GM13977 (cell line): ENCODE data around the gene TTLL4.
"Not testable (repeated sequence)": the region's sequence is repeated elsewhere in the genome, so short reads cannot be mapped to it uniquely, and the experiment has no call there.

ENCODE experiments used
- DNase-seq: peaks from one replicate; pipeline ENCODE4 v3.0.0; 2012; ENCODE audit warnings: low spot score
- CTCF ChIP-seq: IDR thresholded peaks from 2 replicates; pipeline ENCODE4 v1.5.1; 2012; ENCODE audit warnings: mild to moderate bottlenecking, control low read depth; ENCODE audit not compliant: insufficient read depth; ENCODE audit errors: extremely low read depth, missing control alignments
- in situ Hi-C: fragments of 300-500 bp; cut with MboI; formaldehyde crosslinking; loops from one replicate; pipeline ENCODE4 v1.12.0; 2022; ENCODE audit warnings: low sequenced_read_pairs, low pct_unique_long_range_greater_than_20kb, mixed read lengths, inconsistent platforms; ENCODE audit not compliant: unreplicated experiment

Gene TTLL4

GRCh38 chr2:218756599-218757377 lies 46.2 kb downstream of the TTLL4 start:
- no peak for TF ChIP-seq CTCF
- no peak for DNase-seq
- in situ Hi-C loops: no loop called here

GRCh38 chr2:218761795-218762194 lies 51.2 kb downstream of the TTLL4 start:
- no peak for TF ChIP-seq CTCF
- in situ Hi-C loops: no loop called here

GRCh38 chr2:218772759-218773158 lies 62.1 kb downstream of the TTLL4 start:
- in situ Hi-C loops, DNase-seq: not testable (repeated sequence)

More at GRCh38 chr2:218761795-218762194, 51.2 kb downstream of the TTLL4 start:
- no peak for DNase-seq

- DNase-seq: no peak
- TF ChIP-seq CTCF: no peak
- in situ Hi-C loops: no loop called here
Observed at GRCh38 chr2:218773881-218774280, 63.2 kb downstream of the TTLL4 start.

GRCh38 chr2:218776488-218776887 lies 65.9 kb downstream of the TTLL4 start:
- in situ Hi-C loops: no loop called here

GRCh38 chr2:218777276-218777990 lies 66.8 kb downstream of the TTLL4 start:
- in situ Hi-C loops: no loop called here
- DNase-seq: no peak

More at GRCh38 chr2:218776488-218776887, 65.9 kb downstream of the TTLL4 start:
- TF ChIP-seq CTCF: no peak
- no peak for DNase-seq

More at GRCh38 chr2:218777276-218777990, 66.8 kb downstream of the TTLL4 start:
- no peak for TF ChIP-seq CTCF
